Left ventricle myocardium inferior (tissue), 1 donor: Measurements from ENCODE around the gene CFD. TPM values are rescaled to one million over a fixed set of nuclear protein-coding genes. Genes with fewer than 3 reads are reported as not detected.

Experiments
- microRNA-seq: library from miRNA; unstranded; fragments of <30 nt; microRNA quantifications from one replicate; pipeline ENCODE4 v1.2.0, GENCODE V29; 2020
- total RNA-seq: library from RNA; stranded (reverse); fragmentation: NEBNext Ultra II Directional; extraction: Animal tissue kit (Norgen Biotek cat#: 25700); gene quantifications from one replicate; pipeline ENCODE4 v1.2.1, GENCODE V29; 2021
- donor health status: DM: no; HTN: yes; CAD: no; lungs with severe emphysema.

Gene CFD
- total RNA-seq, 1 donor from 2014 or later: 200 TPM

Small RNA genes within 50 kb of the gene (microRNA-seq; reads per million reads assigned to microRNA genes)
- not detected for gene MIR3187

Other genes with a start within 250 kb of the CFD start
- 54.3 TPM for gene POLRMT, start 226.1 kb upstream of the CFD start, total RNA-seq
- gene FGF22, start 219.8 kb upstream of the CFD start, total RNA-seq: not detected
- gene RNF126, start 196.4 kb upstream of the CFD start, total RNA-seq: 25.5 TPM
- 56.1 TPM for gene FSTL3, start 183.3 kb upstream of the CFD start, total RNA-seq
- not detected for gene PRSS57, start 164.2 kb upstream of the CFD start, total RNA-seq
- gene PALM, start 150.7 kb upstream of the CFD start, total RNA-seq: 26.8 TPM
- gene MISP, start 108.6 kb upstream of the CFD start, total RNA-seq: not detected
- 55.6 TPM for gene PTBP1, start 62.2 kb upstream of the CFD start, total RNA-seq
- gene PLPPR3, start 37.7 kb upstream of the CFD start, total RNA-seq: not detected
- not detected for gene AZU1, start 31.8 kb upstream of the CFD start, total RNA-seq
- not detected for gene PRTN3, start 18.7 kb upstream of the CFD start, total RNA-seq
- 0.58 TPM for gene ELANE, start 7.4 kb upstream of the CFD start, total RNA-seq
- 19.4 TPM for gene MED16, start 33.5 kb downstream of the CFD start, total RNA-seq
- gene RNU6-9, start 33.8 kb downstream of the CFD start, total RNA-seq: not detected
- gene R3HDM4, start 53.6 kb downstream of the CFD start, total RNA-seq: 21.6 TPM
- gene KISS1R, start 57.7 kb downstream of the CFD start, total RNA-seq: not detected
- 4.8 TPM for gene ARID3A, start 66.4 kb downstream of the CFD start, total RNA-seq
- 19.4 TPM for gene WDR18, start 124.7 kb downstream of the CFD start, total RNA-seq
- gene GRIN3B, start 140.8 kb downstream of the CFD start, total RNA-seq: not detected
- 119 TPM for gene TMEM259, start 161.5 kb downstream of the CFD start, total RNA-seq
- not detected for gene RNU6-2, start 161.9 kb downstream of the CFD start, total RNA-seq
- gene CNN2, start 166.9 kb downstream of the CFD start, total RNA-seq: 45.6 TPM
- gene ABCA7, start 180.4 kb downstream of the CFD start, total RNA-seq: 9.3 TPM
- gene ARHGAP45, start 207.5 kb downstream of the CFD start, total RNA-seq: 4.8 TPM
- 140 TPM for gene POLR2E, start 235.7 kb downstream of the CFD start, total RNA-seq
- gene GPX4, start 244.3 kb downstream of the CFD start, total RNA-seq: 327 TPM